ENCODE measurements around the gene RPP38.
A peak's percentile ranks its signal among the peaks of the same experiment; 100 is the strongest.

Gene RPP38

DNA sequence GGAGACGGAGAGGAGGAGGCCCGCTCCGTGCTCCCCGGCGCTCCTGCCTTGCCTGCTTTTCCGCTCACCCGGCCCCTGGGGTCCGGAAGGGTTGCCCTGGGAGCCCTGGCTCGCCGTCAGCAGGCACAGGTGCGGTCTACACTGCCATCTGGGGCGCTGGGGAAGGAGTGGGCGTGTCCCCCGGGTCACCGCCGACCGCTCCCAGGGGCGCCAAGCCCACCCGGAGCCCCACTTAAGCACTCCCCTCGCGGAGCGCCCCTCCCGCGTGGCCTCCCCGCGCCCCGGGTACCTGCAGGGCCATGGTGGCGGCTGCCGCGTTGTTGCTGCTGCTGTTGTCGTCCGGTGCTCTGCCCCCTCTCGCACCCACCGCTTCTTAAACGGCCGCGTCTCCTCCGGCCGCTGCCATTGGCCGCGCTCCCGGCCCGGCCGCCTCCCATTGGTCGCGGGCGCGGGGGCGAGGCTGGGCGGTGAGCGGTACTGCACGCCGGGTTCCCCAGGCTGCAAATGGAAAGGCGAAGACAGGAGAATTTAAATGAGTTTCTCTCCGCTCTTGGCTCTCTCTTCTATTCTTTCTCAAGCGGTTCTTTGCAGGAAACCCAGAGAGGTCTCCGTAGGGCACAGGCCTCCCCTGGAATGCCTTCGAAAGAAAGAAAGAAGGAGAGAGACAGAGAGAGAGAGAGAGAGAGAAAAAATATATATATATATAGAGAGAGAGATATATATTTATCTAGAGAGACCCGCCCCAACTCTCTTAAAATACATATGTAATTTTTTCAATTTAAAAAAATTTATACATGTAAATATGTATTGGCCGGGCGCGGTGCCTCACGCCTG is 8.5 kb upstream of the RPP38 start, which contains the start of gene ACBD7:
ACBD7 (minus strand) TSS at position 349 of the 834 bp plus-strand sequence; CDS start at position 301, 48 bp downstream.
- no peaks in the 10 kb centered on the region for H3K36me3 ChIP-seq (ENCODE audit: low read depth)
- peaks cover 8% of the 10 kb centered on the region for H3K4me1 ChIP-seq (ENCODE audit: insufficient read depth, poor library complexity, severe bottlenecking)
- no peaks in the 10 kb centered on the region for H3K9me3 ChIP-seq (ENCODE audit: severe bottlenecking)
- no peaks in the 10 kb centered on the region for H3K27me3 ChIP-seq (ENCODE audit: insufficient read depth, poor library complexity, severe bottlenecking)
- H3K27ac ChIP-seq (ENCODE audit: poor library complexity, severe bottlenecking): no peak within 1 kb of the TSS
- H3K4me3 ChIP-seq (ENCODE audit: severe bottlenecking): peak within 1 kb of the TSS; percentile 58
- DNase-seq (ENCODE audit: low spot score): peak; percentile 74
- TF ChIP-seq, protein P1, sequence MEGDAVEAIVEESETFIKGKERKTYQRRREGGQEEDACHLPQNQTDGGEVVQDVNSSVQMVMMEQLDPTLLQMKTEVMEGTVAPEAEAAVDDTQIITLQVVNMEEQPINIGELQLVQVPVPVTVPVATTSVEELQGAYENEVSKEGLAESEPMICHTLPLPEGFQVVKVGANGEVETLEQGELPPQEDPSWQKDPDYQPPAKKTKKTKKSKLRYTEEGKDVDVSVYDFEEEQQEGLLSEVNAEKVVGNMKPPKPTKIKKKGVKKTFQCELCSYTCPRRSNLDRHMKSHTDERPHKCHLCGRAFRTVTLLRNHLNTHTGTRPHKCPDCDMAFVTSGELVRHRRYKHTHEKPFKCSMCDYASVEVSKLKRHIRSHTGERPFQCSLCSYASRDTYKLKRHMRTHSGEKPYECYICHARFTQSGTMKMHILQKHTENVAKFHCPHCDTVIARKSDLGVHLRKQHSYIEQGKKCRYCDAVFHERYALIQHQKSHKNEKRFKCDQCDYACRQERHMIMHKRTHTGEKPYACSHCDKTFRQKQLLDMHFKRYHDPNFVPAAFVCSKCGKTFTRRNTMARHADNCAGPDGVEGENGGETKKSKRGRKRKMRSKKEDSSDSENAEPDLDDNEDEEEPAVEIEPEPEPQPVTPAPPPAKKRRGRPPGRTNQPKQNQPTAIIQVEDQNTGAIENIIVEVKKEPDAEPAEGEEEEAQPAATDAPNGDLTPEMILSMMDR (IDR thresholded peaks at IDR 0.05; ENCODE audit: poor library complexity, severe bottlenecking): no peak
- peak; percentile 84 for ATAC-seq (ENCODE audit: low read depth)

DNA sequence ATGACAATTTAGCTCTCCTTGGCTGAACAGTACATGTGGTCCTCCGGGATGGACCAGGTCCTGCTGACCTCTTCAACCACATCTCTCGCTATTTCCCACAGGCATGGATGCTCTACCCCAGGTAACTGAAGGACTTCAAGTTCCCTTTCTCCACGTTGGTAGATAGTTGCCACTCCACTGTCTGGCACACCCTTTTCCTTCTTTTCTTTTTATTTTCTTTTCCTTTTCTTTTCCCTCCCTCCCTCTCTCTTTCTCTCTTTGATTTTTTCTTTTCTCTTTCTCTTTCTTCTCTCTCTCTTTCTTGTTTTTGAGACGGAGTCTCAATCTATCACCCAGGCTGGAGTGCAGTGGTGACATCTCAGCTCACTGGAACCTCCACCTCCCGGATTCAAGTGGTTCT is 5.7 kb upstream of the RPP38 start:
- ATAC-seq (ENCODE audit: low read depth): no peak
- TF ChIP-seq, protein P1 (IDR thresholded peaks at IDR 0.05; ENCODE audit: poor library complexity, severe bottlenecking): no peak

DNA sequence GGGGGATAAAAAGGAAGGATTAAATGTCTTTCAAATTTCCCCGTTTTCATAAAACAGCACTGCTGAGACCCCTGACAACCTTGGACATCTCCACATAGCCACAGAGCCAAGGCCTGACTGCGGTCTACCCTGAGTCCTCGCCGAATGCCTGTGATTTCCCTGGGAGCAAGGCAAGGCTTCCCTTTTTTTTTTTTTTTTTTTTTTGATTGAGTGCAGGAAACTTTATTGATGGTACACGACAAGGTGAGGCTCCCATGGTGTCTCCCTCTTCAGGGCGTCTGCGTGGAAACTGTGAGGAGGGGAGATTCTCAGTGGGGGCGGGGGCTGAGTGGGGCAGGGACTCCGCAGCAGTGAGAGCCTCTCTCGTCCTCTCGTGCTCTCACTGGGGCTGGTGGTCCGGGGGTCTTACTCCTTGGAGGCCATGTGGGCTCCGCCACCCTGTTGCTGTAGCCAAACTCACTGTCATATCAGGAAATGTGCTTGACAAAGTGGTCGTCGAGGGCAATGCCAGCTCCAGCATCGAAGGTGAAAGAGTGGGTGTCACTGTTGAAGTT is 4.2 kb upstream of the RPP38 start:
- H3K4me3 ChIP-seq (ENCODE audit: severe bottlenecking): no peak overlapping the region
- H3K27ac ChIP-seq (ENCODE audit: poor library complexity, severe bottlenecking): no peak overlapping the region
- H3K36me3 ChIP-seq (ENCODE audit: low read depth): no peaks in the 10 kb centered on the region
- no peaks in the 10 kb centered on the region for H3K9me3 ChIP-seq (ENCODE audit: severe bottlenecking)
- TF ChIP-seq, protein P1 (IDR thresholded peaks at IDR 0.05; ENCODE audit: poor library complexity, severe bottlenecking): no peak
- no peaks in the 10 kb centered on the region for H3K27me3 ChIP-seq (ENCODE audit: insufficient read depth, poor library complexity, severe bottlenecking)
- peaks cover 3% of the 10 kb centered on the region for H3K4me1 ChIP-seq (ENCODE audit: insufficient read depth, poor library complexity, severe bottlenecking)
- no peak for ATAC-seq (ENCODE audit: low read depth)
- no peak for DNase-seq (ENCODE audit: low spot score)

More for the DNA sequence above, 5.7 kb upstream of the RPP38 start:
- H3K4me1 ChIP-seq (ENCODE audit: insufficient read depth, poor library complexity, severe bottlenecking): peaks cover 3% of the 10 kb centered on the region
- H3K27ac ChIP-seq (ENCODE audit: poor library complexity, severe bottlenecking): no peak overlapping the region
- no peaks in the 10 kb centered on the region for H3K27me3 ChIP-seq (ENCODE audit: insufficient read depth, poor library complexity, severe bottlenecking)
- H3K36me3 ChIP-seq (ENCODE audit: low read depth): no peaks in the 10 kb centered on the region
- no peak overlapping the region for H3K4me3 ChIP-seq (ENCODE audit: severe bottlenecking)
- no peak for DNase-seq (ENCODE audit: low spot score)
- no peaks in the 10 kb centered on the region for H3K9me3 ChIP-seq (ENCODE audit: severe bottlenecking)

DNA sequence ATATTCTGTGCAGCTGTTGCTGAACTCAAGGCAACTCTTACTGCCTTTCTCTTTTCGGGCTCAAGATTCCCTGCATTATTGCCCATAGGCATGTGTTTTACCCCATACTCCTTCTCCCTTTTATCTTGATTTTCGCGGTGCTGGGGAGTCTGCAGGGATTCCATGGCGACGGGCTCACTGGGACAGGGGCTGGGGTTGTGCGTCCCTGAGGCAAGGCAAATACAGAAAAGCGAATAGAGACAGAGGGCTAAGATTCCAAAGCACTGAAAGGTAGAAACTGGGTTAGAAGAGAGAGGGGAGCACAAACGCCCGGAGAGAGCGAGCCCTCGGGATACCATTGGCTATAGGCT is 519 bp upstream of the RPP38 start:
- Histone ChIP-seq H3K9me3 (ENCODE audit: severe bottlenecking) (no peaks in the 10 kb centered on the region), H3K4me1 (ENCODE audit: insufficient read depth, poor library complexity, severe bottlenecking) (peaks cover 8% of the 10 kb centered on the region), H3K27me3 (ENCODE audit: insufficient read depth, poor library complexity, severe bottlenecking) (no peaks in the 10 kb centered on the region), H3K36me3 (ENCODE audit: low read depth) (peaks cover 22% of the 10 kb centered on the region), H3K27ac (ENCODE audit: poor library complexity, severe bottlenecking) (peak overlapping the region; percentile 91), H3K4me3 (ENCODE audit: severe bottlenecking) (peak overlapping the region; percentile 65)
- no peak for DNase-seq (ENCODE audit: low spot score)
- ATAC-seq (ENCODE audit: low read depth): peak; percentile 29; the same call in 2 of the 3 replicates
- TF ChIP-seq, protein P1 (IDR thresholded peaks at IDR 0.05; ENCODE audit: poor library complexity, severe bottlenecking): no peak

DNA sequence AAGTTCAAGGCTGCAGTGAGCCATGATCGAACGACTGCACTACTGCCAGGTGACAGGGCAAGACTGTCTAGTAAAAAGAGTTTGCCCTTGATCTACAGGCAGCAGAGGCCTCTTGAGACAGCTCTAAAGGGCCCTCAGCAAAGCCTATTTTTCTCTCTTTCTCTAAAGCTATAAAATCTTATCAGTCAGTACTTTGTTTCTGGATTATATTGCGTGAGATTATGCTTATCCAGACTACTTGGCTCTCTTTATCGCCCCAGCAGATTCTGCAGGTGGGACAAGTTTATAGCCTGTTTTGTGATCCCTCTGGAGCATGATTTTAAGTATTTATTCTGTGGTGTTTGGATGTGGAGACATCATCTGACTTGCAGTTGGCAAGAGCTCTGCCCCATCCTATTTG is 2.7 kb downstream of the RPP38 start:
- no peak for DNase-seq (ENCODE audit: low spot score)
- no peak overlapping the region for H3K4me3 ChIP-seq (ENCODE audit: severe bottlenecking)
- TF ChIP-seq, protein P1 (IDR thresholded peaks at IDR 0.05; ENCODE audit: poor library complexity, severe bottlenecking): no peak
- no peaks in the 10 kb centered on the region for H3K9me3 ChIP-seq (ENCODE audit: severe bottlenecking)
- H3K4me1 ChIP-seq (ENCODE audit: insufficient read depth, poor library complexity, severe bottlenecking): peaks cover 8% of the 10 kb centered on the region
- H3K36me3 ChIP-seq (ENCODE audit: low read depth): peaks cover 50% of the 10 kb centered on the region
- ATAC-seq (ENCODE audit: low read depth): no peak
- no peak overlapping the region for H3K27ac ChIP-seq (ENCODE audit: poor library complexity, severe bottlenecking)
- H3K27me3 ChIP-seq (ENCODE audit: insufficient read depth, poor library complexity, severe bottlenecking): no peaks in the 10 kb centered on the region
